Small intestine (tissue), 7 donors: Measurements from ENCODE around the gene NABP2. TPM values are rescaled to one million over a fixed set of nuclear protein-coding genes. Genes with fewer than 3 reads are reported as not detected.
"Not testable (repeated sequence)": the region's sequence is repeated elsewhere in the genome, so short reads cannot be mapped to it uniquely, and the experiment has no call there.

Source experiments
- DNase-seq, 2 donors: peaks; one replicate each; pipeline versions ENCODE4 v3.0.0 to v3.0.0-alpha.2; 2013
- FAIRE-seq: peaks from 2 replicates; lab custom pipeline; 2012; peaks lifted over from hg19 to GRCh38; lab: Jason Lieb, UNC
- H3K27ac ChIP-seq, 3 donors: one replicate each; pipeline ENCODE4 v1.5.1; 2013; ENCODE audit warnings: low read length in 2 of 3, mild to moderate bottlenecking in 2 of 3, control low read depth in 1 of 3, inconsistent platforms in 1 of 3, low read depth in 1 of 3, moderate library complexity in 1 of 3
- H3K27me3 ChIP-seq, 3 donors: one replicate each; pipeline ENCODE4 v1.6.1; 2013; ENCODE audit warnings: low read length in 3 of 3, inconsistent platforms in 1 of 3; ENCODE audit not compliant: control insufficient read depth in 3 of 3, insufficient read depth in 3 of 3
- H3K36me3 ChIP-seq, 3 donors: one replicate each; pipeline ENCODE4 v1.6.1; 2013; ENCODE audit warnings: low read length in 3 of 3, inconsistent platforms in 1 of 3, low read depth in 1 of 3, mild to moderate bottlenecking in 1 of 3, moderate library complexity in 1 of 3; ENCODE audit not compliant: control insufficient read depth in 3 of 3, insufficient read depth in 2 of 3
- H3K4me1 ChIP-seq, 3 donors: one replicate each; pipeline ENCODE4 v1.6.1; 2013; ENCODE audit warnings: low read length in 2 of 3, inconsistent platforms in 1 of 3, low read depth in 1 of 3, mild to moderate bottlenecking in 1 of 3, moderate library complexity in 1 of 3; ENCODE audit not compliant: control insufficient read depth in 3 of 3, insufficient read depth in 2 of 3
- H3K4me3 ChIP-seq, 3 donors: one replicate each; pipeline ENCODE4 v1.5.1; 2013; ENCODE audit warnings: low read length in 3 of 3, control low read depth in 1 of 3, inconsistent platforms in 1 of 3, low read depth in 1 of 3, mild to moderate bottlenecking in 1 of 3, moderate library complexity in 1 of 3
- H3K9me3 ChIP-seq, 2 donors: one replicate each; pipeline ENCODE4 v1.6.1; 2013; ENCODE audit warnings: low read depth in 1 of 2, low read length in 1 of 2; ENCODE audit not compliant: control insufficient read depth in 2 of 2, insufficient read depth in 1 of 2
- WGBS, 3 donors: extraction: QIAGEN DNeasy Blood & Tissue Kit; methylation state at CpG; one replicate each; pipeline ENCODE4 v1.1.7; 2013; 5-methylcytosine and 5-hydroxymethylcytosine counted together
- polyA plus RNA-seq, 4 donors: library from polyadenylated mRNA; stranded (reverse) in 3 of 4; unstranded in 1 of 4; fragments of 200-250 nt in 3 of 4; fragments of 120-200 nt in 1 of 4; gene quantifications; one replicate each; pipeline versions ENCODE4 v1.2.1 to v1.2.3, GENCODE V29; 2013
- donor health status: healthy with polysubstance abuse.
- donor health status: control.
- donor health status: control.
- donor health status: Bipolar disorder and iron deficiency.
- donor health status: healthy.

Gene NABP2
- polyA plus RNA-seq, 4 donors: 28.7 to 47.4 (median 34.5) TPM

DNA sequence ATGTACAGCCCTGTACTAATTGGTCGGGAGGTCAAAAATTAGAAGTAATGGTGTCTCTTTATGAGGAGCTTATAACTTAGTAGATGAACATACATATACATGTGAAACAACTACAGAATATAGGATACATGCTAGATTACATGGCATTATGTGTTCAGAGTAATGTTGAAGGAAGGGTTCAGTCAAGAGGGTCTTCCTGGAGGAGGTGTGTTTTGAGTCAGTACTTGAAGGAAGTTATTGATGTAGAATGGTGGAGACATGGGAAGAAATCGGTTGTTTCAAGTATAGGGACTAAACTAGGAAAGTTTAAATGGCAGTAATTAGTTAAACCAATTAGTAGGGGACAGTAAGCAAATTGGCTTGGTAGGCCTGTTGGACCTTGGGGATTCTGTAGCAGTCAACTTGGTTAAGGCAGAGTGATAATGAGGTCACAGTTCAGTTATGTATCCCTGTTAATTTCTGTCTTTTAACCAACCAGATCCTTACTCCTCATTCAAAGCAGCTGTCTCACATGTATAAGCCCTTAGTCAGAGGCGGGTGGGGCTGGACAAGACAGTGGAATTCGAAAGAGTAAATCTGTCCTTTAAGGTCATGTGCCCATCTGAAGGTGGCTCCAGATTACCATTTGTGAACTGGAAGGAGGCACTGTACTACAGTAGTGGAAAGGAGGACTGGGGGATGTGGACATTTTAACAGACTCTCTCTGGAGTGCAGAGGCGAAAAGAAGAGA, 37.5 kb downstream of the NABP2 start:
- DNase-seq (peak; percentile 58 to 73), FAIRE-seq (no peak)
- no peak overlapping the region for H3K4me3 ChIP-seq
- no peaks in the 10 kb centered on the region for H3K9me3 ChIP-seq
- H3K27ac ChIP-seq: peak overlapping the region in 2 of 3 donors; percentile 7 to 39
- H3K4me1 ChIP-seq: peaks cover 0 to 30% (median 3%) of the 10 kb centered on the region in 3 donors
- peaks cover 0 to 9% (median 0%) of the 10 kb centered on the region in 3 donors for H3K36me3 ChIP-seq
- WGBS, 3 donors: 74 to 82% (median 80%) methylated on average over 5 of the region's 5 CpGs
- no peaks in the 10 kb centered on the region for H3K27me3 ChIP-seq

DNA sequence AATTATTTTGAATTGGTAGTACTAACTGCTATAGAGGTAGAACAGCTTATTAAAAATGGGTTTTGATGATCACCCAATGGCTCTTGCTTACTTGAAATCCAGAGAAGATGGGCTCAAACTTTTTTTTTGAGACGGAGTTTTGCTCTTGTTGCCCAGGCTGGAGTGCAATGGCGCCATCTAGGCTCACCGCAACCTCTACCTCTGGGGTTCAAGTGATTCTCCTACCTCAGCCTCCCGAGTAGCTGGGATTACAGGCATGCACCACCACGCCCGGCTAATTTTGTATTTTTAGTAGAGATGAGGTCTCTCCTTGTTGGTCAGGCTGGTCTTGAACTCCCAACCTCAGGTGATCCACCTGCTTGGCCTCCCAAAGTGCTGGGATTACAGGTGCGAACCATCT, 38.8 kb downstream of the NABP2 start:
- not testable (repeated sequence) for H3K4me3 ChIP-seq, H3K27me3 ChIP-seq, H3K36me3 ChIP-seq, FAIRE-seq, DNase-seq, H3K9me3 ChIP-seq, H3K27ac ChIP-seq
- 86 to 94% (median 88%) methylated on average over 7 of the region's 7 CpGs for WGBS, 3 donors
- H3K4me1 ChIP-seq: peaks cover 0 to 23% (median 5%) of the 10 kb centered on the region in 3 donors

DNA sequence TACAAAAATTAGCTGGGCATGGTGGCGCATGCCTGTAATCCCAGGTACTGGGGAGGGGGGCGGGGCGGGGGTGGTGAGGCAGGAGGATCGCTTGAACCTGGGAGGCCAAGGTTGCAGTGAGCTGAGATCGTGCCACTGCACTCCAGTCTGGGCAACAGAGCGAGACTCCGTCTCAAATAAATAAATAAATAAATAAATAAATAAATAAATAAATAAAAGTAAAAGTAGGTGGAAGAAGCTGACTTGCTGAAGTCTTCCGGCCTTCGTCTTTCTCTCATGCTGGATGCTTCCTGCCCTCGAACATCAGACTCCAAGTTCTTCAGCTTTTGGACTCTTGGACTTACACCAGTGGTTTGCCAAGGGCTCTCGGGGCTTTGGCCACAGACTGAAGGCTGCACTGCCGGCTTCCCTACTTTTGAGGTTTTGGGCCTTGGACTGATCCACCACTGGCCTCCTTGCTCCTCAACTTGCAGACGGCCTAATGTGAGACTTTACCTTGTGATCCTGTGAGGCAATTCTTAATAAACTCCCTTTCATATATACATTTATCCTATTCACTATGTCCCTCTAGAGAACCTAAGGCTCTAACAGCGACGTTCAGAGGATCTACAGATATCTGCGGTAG, 42.0 kb downstream of the NABP2 start:
- FAIRE-seq: not testable (repeated sequence)

DNA sequence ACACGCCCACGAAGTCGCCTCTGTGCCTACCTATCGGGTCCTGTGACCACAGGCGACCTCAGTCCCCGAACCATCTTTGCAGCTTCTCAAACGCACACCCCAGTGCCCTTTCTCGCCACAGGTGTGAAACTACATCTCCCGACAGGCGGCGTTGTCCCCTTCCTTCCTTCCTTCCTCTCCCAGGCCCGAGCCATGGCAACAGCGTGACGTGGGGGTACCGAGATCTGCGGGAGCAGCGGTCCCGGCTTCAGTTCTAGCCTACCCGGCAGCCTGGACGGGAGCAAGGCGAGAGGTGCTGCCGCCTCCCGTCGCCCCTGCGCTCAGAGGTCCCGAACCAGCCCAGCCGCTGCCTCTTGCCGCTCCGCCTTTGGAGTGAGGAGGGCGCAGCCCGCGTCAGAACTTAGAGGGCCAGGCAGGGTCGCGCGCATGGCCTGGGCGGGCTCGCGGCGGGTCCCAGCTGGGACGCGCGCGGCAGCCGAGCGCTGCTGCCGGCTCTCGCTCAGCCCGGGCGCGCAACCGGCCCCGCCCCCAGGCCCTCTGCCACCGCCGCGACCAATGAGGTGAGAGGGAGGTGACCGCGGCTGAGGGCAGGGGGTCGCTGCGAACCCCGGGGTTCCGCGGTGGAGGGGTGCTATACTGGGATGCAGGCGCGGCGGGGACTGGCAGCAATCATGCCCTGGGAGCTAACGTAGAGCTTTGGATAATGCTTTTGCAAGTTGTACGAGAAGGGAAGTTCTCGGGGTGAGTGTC, 42.7 kb downstream of the NABP2 start, which contains the start of gene COQ10A:
Gene COQ10A, plus strand, starts transcription at position 250 of the 750 bp plus-strand sequence. Its CDS starts 177 bp downstream, at position 427.
- Histone ChIP-seq H3K9me3 (no peaks in the 10 kb centered on the region), H3K27me3 (no peaks in the 10 kb centered on the region), H3K27ac (peak within 1 kb of the TSS; percentile 95 to 99 (median 97)), H3K36me3 (peaks cover 0 to 9% (median 2%) of the 10 kb centered on the region in 3 donors), H3K4me3 (peak within 1 kb of the TSS; percentile 80 to 84 (median 82)), H3K4me1 (peaks cover 0 to 11% (median 5%) of the 10 kb centered on the region in 3 donors)
- WGBS, 3 donors: 0 to 1% (median 0%) methylated on average over 52 to 68 of the region's 68 CpGs
- peak; percentile 89 to 95 for DNase-seq
- FAIRE-seq: no peak

More for the DNA sequence above, 42.0 kb downstream of the NABP2 start:
- WGBS, 3 donors: 44 to 54% (median 45%) methylated on average over 16 of the region's 16 CpGs
- H3K36me3 ChIP-seq, DNase-seq, H3K9me3 ChIP-seq, H3K27me3 ChIP-seq: not testable (repeated sequence)
- Histone ChIP-seq H3K4me3 (peak overlapping the region; percentile 80 to 84 (median 82)), H3K27ac (peak overlapping the region; percentile 95 to 99 (median 97)), H3K4me1 (peaks cover 0 to 17% (median 5%) of the 10 kb centered on the region in 3 donors)

DNA sequence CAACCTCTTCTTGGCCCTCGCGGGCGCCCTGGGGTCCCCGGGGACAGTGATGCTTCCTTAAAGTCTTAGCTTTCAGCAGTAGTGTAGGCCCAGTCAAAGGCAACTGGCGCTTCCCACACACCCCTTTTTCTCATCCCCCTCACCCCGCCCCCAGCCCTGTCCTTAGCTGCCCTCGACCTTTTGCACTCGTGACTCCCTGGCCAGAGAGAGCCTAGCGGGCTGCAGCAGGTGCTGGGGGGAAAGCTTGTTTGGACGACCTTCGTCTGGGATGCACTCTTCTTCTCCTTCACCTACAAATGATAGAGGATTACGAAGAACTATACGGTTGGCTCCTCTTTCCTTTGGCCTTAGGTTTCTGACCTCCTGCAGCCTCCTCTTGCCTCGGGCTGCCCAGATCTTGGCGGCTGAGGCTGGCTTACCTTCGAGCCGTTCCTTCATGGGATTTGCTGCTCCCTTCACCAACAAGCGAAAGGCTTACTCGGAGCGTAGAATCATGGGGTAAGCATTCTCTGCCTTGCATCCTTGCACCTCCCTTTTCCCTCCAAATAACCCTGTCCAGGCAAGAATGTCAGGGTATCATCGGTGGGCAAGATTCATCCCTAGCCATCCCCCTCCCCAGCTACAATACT, 43.4 kb downstream of the NABP2 start:
- Histone ChIP-seq H3K36me3 (peaks cover 0 to 11% (median 4%) of the 10 kb centered on the region in 3 donors), H3K27me3 (no peaks in the 10 kb centered on the region), H3K4me3 (peak overlapping the region; percentile 80 to 84 (median 82)), H3K27ac (peak overlapping the region; percentile 95 to 99 (median 97)), H3K4me1 (peaks cover 0 to 8% (median 5%) of the 10 kb centered on the region in 3 donors), H3K9me3 (no peaks in the 10 kb centered on the region)
- FAIRE-seq: no peak
- WGBS, 3 donors: 26 to 31% (median 27%) methylated on average over 21 of the region's 21 CpGs
- DNase-seq: no peak

DNA sequence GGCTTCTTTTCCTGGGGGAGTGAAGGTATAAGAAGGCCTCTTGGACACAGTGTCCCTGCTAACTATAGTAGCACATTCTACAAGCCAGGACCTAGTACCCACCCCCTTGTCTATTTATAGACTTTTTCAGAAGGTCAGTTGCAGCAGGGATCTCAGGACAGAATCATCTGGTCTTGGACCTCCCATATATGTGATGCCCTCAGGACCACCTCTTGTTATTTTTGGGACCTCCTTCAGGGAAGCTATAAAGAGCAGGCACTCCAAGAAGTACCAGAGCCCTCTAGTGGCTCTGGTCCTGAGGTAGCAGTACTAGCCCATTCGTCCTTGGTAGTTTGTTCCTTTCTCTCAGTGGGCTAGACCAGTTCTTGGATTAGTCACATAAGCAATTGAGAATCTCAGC, 46.9 kb downstream of the NABP2 start:
- no peaks in the 10 kb centered on the region for H3K9me3 ChIP-seq
- no peaks in the 10 kb centered on the region for H3K27me3 ChIP-seq
- 10 to 31% (median 11%) methylated on average over 1 of the region's 1 CpG for WGBS, 3 donors
- H3K4me3 ChIP-seq: no peak overlapping the region
- no peak for FAIRE-seq
- no peak overlapping the region for H3K27ac ChIP-seq
- H3K4me1 ChIP-seq: peaks cover 0 to 5% (median 5%) of the 10 kb centered on the region in 3 donors
- peak; percentile 28 to 33 for DNase-seq
- H3K36me3 ChIP-seq: peaks cover 13 to 39% (median 23%) of the 10 kb centered on the region in 3 donors

DNA sequence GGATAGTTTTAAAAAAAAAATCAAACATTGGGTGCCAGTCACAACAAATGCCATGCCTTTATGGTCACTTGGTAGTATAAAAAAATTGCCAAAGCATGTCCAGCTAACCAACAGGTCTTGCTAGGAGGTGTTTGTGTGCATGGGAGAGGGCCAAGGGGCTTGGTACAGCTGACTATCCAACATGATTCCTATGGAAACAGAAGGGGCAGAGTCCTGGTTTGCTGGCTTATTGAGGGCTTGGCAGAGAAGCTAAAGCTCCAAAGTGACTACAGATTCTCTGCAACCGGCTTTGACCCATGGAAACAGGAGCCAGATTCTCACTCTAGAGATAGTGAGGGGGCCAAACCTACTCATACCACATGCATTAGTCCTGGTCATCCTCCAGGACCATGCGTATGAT, 48.3 kb downstream of the NABP2 start:
- not testable (repeated sequence) for H3K4me3 ChIP-seq, H3K4me1 ChIP-seq, H3K27me3 ChIP-seq, H3K27ac ChIP-seq, DNase-seq, FAIRE-seq, H3K9me3 ChIP-seq
- peaks cover 13 to 48% (median 23%) of the 10 kb centered on the region in 3 donors for H3K36me3 ChIP-seq
- WGBS, 3 donors: 79 to 90% (median 87%) methylated on average over 2 of the region's 2 CpGs
